ENCODE data around the gene RPS6KA4. TPM values are rescaled to one million over a fixed set of nuclear protein-coding genes. Genes with fewer than 3 reads are reported as not detected.

Gene RPS6KA4
- total RNA-seq, 4 donors from 2014 or later, result 2.4 to 37.4 (median 29.3) TPM

DNA sequence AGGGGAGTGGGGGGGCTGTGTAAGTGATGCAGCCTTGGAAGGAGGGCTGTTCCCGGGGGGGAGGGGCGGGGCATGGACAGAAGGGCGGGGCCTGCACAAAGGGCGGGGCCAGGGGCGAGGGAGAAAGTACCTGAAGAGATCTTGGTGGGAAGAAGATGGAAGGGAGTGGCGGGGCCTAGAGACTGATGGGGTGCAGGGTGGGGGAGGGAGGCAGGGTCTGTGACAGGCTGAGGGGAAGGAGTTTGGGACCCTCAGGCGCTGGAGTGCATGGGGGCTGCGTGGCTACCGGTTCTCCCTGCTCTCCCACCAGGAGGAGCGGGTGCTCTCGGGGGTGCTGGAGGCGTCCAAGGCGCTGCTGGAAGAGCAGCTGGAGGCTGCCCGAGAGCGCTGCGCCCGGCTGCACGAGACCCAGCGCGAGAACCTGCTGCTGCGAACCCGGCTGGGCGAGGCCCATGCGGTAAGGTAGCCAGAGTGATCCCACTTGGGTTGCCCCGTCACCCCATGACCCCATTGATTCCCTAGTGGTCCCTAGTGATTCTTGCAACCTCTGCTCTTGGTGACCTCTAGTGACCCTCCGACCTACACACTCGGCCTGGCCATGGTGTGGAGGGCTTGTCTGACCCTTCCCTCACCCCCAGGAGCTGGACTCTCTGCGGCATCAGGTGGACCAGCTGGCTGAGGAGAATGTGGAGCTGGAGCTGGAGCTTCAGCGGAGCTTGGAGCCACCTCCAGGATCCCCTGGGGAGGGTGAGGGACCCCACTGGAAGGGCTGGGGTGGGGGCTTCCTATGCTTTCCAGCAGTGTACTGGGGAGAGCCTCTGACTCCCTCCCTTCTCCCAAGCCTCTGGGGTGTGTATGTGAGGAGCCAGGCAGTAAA is 15.9 kb upstream of the RPS6KA4 start:
- H3K36me3 ChIP-seq, result no peaks in the 10 kb centered on the region
- no peaks in the 10 kb centered on the region for H3K4me1 ChIP-seq
- no peak overlapping the region for H3K27ac ChIP-seq
- H3K27me3 ChIP-seq, result no peaks in the 10 kb centered on the region
- peak overlapping the region in 1 of 2 donors; percentile 30 for H3K4me3 ChIP-seq
- no peaks in the 10 kb centered on the region for H3K9me3 ChIP-seq
- no peak for TF ChIP-seq POLR2A (IDR thresholded peaks at IDR 0.05)
- intact Hi-C loops (cut with DNase I; ENCODE audit: low total_unique reads), result no loop called here
- no peak for DNase-seq

DNA sequence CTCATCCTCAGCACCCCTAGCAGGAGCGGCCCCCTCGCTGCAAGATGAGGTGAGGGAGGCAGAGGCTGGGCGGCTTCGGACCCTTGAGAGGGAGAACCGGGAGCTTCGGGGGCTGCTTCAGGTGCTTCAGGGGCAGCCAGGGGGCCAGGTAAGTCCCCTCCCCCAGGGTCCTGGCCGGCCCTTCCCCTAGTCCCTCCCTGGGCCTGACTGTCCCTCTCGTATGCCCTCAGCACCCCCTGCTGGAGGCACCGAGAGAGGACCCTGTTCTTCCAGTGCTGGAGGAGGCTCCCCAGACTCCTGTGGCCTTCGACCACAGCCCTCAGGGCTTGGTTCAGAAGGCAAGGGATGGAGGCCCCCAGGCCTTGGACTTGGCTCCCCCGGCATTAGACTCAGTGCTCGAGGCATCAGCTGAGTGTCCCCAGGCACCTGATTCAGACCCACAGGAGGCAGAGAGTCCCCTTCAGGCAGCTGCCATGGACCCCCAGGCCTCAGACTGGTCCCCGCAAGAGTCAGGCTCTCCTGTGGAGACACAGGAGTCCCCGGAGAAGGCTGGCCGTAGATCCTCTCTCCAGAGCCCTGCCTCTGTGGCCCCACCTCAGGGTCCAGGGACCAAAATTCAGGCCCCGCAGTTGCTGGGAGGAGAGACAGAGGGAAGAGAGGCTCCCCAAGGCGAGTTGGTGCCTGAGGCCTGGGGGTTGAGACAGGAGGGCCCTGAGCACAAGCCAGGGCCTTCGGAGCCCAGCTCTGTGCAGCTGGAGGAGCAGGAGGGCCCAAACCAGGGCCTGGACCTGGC is 15.0 kb upstream of the RPS6KA4 start:
- no peaks in the 10 kb centered on the region for H3K9me3 ChIP-seq
- intact Hi-C loops (cut with DNase I; ENCODE audit: low total_unique reads), result no loop called here
- no peaks in the 10 kb centered on the region for H3K36me3 ChIP-seq
- H3K4me1 ChIP-seq, result no peaks in the 10 kb centered on the region
- TF ChIP-seq, protein P1, sequence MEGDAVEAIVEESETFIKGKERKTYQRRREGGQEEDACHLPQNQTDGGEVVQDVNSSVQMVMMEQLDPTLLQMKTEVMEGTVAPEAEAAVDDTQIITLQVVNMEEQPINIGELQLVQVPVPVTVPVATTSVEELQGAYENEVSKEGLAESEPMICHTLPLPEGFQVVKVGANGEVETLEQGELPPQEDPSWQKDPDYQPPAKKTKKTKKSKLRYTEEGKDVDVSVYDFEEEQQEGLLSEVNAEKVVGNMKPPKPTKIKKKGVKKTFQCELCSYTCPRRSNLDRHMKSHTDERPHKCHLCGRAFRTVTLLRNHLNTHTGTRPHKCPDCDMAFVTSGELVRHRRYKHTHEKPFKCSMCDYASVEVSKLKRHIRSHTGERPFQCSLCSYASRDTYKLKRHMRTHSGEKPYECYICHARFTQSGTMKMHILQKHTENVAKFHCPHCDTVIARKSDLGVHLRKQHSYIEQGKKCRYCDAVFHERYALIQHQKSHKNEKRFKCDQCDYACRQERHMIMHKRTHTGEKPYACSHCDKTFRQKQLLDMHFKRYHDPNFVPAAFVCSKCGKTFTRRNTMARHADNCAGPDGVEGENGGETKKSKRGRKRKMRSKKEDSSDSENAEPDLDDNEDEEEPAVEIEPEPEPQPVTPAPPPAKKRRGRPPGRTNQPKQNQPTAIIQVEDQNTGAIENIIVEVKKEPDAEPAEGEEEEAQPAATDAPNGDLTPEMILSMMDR (IDR thresholded peaks at IDR 0.05), result no peak
- no peak for TF ChIP-seq POLR2A (IDR thresholded peaks at IDR 0.05)
- H3K27me3 ChIP-seq, result no peaks in the 10 kb centered on the region
- no peak overlapping the region for H3K4me3 ChIP-seq
- no peak overlapping the region for H3K27ac ChIP-seq
- no peak for DNase-seq

DNA sequence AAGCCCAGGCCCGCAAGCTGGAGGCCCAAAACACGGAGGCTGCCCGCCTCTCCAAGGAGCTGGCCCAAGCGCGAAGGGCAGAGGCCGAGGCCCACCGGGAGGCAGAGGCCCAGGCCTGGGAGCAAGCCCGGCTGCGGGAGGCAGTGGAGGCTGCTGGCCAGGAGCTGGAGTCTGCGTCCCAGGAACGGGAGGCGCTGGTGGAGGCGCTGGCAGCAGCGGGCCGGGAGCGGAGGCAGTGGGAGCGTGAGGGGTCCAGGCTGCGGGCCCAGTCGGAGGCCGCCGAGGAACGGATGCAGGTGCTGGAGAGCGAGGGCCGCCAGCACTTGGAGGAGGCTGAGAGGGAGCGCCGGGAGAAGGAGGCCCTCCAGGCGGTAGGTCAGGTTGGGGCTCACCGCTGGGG is 14.2 kb upstream of the RPS6KA4 start:
- no peak overlapping the region for H3K27ac ChIP-seq
- DNase-seq, result no peak
- no peak overlapping the region for H3K4me3 ChIP-seq
- no peaks in the 10 kb centered on the region for H3K27me3 ChIP-seq
- no peaks in the 10 kb centered on the region for H3K36me3 ChIP-seq
- TF ChIP-seq POLR2A (IDR thresholded peaks at IDR 0.05), result no peak
- TF ChIP-seq, protein P1 (IDR thresholded peaks at IDR 0.05), result no peak
- intact Hi-C loops (cut with DNase I; ENCODE audit: low total_unique reads), result no loop called here
- no peaks in the 10 kb centered on the region for H3K4me1 ChIP-seq
- H3K9me3 ChIP-seq, result no peaks in the 10 kb centered on the region

DNA sequence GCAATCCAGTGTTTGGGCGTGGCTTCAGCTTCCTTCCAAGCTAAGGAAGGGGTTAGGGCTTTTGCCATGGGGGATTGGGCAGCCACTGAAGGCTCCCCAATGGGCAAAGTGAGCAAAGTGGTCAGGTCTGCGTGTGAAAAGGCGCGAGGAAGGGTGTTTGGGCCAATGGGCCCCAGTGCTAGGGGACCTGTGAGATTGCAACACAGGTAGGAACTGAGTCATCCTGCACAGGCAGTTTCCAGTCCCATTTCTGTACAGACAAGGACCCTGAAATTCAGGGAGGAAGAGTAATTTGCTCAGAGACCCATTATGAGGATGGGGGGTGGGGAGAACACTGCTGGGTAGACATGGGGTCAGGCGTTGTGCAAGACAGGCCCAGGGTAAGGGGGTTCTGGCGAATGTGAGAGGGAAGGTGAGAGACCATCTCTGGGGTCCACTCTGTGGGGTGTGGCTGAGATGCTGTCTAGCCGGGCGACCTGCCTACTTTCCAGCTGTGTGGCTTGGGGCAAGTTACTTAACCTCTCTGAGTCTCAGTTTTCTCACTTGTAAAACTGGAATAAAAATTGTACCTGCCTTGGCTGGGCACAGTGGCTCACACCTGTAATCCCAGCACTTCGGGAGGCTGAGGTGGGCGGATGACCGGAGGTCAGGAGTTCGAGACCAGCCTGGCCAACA is 11.6 kb upstream of the RPS6KA4 start:
- intact Hi-C loops (cut with DNase I; ENCODE audit: low total_unique reads), result no loop called here
- H3K36me3 ChIP-seq, result no peaks in the 10 kb centered on the region
- no peak overlapping the region for H3K4me3 ChIP-seq
- H3K27ac ChIP-seq, result no peak overlapping the region
- no peak for TF ChIP-seq POLR2A (IDR thresholded peaks at IDR 0.05)
- TF ChIP-seq, protein P1 (IDR thresholded peaks at IDR 0.05), result no peak
- no peak for DNase-seq
- H3K27me3 ChIP-seq, result no peaks in the 10 kb centered on the region
- no peaks in the 10 kb centered on the region for H3K4me1 ChIP-seq
- no peaks in the 10 kb centered on the region for H3K9me3 ChIP-seq

DNA sequence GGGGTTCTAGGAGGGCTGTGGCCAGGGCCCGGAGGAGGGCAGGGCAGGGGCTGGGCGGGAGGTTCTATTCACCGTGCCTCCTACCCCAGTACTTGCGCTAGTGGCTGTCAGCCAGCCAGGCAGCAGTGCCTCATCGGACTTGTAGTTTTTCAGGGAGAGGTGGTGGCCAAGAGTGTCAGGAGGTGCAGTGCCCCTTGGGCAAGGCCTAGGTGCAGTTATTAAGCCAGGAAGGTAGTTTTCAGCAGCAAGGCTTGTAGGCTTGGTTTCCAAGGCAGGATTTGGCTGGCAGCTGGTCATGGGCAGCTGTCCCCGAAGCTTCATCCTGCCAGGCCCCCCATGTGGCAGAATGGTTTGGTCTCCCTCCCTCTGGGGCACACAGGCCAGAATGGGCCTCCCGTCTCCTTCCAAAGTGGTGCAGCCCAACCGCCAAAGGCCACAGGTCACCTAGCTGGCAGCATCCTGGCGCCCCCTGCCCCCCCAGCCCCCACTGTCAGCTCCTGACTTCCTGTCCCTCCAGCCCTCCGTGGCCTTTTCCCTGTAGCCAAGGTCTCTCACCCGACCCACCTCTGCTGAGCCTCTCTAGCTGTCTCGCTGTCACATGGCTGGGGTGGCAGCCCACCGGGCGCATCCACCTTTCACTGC is 10.5 kb upstream of the RPS6KA4 start:
- H3K36me3 ChIP-seq, result no peaks in the 10 kb centered on the region
- no peaks in the 10 kb centered on the region for H3K9me3 ChIP-seq
- DNase-seq, result no peak
- H3K27ac ChIP-seq, result no peak overlapping the region
- intact Hi-C loops (cut with DNase I; ENCODE audit: low total_unique reads), result no loop called here
- H3K4me3 ChIP-seq, result no peak overlapping the region
- no peaks in the 10 kb centered on the region for H3K27me3 ChIP-seq
- no peak for TF ChIP-seq POLR2A (IDR thresholded peaks at IDR 0.05)
- TF ChIP-seq, protein P1 (IDR thresholded peaks at IDR 0.05), result no peak
- H3K4me1 ChIP-seq, result no peaks in the 10 kb centered on the region

All from uterus (tissue), 4 donors.